NCI-H748 treated with DMSO at 0.1 percent for 48 hours (cell line): ENCODE measurements around the gene SIRT3.
A peak's percentile ranks its signal among the peaks of the same experiment; 100 is the strongest.

ENCODE experiments used
- DNase-seq: peaks from one replicate; lab custom pipeline; 2025; lab: John Stamatoyannopoulos, UW

SIRT3 gene

DNA sequence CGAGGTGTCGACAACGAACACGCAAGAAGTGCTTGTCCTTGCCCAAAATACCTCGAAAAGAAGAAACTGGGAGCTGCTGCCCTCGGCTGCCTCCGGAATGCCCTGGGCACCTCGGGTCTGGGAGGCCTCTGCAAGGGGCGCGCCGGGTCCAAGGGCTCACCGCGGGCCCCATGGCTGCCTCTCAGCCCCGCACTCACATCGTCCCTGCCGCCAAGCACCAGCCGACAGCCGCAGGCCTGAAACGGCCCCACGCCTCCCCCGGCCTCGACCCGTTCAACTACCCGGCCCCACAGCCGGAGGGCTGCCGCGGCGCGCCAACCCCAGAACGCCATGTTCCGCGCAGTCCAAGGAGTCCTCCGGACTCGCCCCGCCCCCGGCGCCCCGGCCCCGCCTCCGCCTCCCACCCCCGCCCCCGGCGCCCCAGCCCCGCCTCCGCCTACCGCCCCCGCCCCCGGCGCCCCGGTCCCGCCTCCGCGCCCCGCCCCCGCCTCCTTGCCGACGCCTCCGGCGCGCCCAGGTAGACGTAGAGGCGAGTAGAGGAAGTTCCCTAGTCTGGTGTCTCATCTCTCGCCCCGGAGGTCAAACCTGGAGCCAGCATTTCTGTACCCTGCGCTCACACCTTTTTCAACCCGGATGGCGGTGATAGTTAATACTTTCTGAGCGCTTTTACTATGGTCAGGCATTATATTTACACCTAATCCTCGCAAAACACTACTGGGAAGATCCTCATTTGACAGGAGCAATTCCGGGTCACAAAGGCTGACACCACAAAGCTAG is at the start of gene SIRT3:
Gene SIRT3 (minus strand): TSS at position 346 of the 777 bp plus-strand sequence. CDS start 14 bp downstream, at position 332.
- DNase-seq, result peak; percentile 46

DNA sequence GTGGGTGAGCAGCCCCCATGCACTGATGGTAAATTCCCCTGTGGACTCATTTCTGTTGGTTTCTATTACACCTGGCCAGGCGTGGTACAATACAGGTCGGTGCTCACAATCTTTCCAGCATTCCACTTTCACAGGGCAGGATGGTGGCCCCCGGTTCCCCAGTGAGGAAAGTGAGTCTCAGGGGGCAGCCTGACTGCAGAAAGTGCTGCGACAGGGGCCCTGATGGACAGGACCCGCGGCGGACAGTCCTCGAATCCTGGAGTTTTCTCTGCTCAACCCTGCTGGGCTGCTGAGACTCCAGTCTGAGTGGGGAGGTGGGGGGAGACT is 49.7 kb upstream of the SIRT3 start:
- DNase-seq, result no peak

GRCh38 chr11:285021-285893 is 49.1 kb upstream of the SIRT3 start:
- DNase-seq, result no peak

- no peak for DNase-seq
These were observed 48.2 kb upstream of the SIRT3 start for GRCh38 chr11:284105-285020.

- no peak for DNase-seq
These were observed 47.4 kb upstream of the SIRT3 start for GRCh38 chr11:283405-284104.

GRCh38 chr11:282630-283360 is 46.7 kb upstream of the SIRT3 start:
- DNase-seq, result no peak

GRCh38 chr11:282171-282570 is 46.0 kb upstream of the SIRT3 start:
- no peak for DNase-seq

- DNase-seq, result no peak
These were observed 45.5 kb upstream of the SIRT3 start for GRCh38 chr11:281486-282161.

DNA sequence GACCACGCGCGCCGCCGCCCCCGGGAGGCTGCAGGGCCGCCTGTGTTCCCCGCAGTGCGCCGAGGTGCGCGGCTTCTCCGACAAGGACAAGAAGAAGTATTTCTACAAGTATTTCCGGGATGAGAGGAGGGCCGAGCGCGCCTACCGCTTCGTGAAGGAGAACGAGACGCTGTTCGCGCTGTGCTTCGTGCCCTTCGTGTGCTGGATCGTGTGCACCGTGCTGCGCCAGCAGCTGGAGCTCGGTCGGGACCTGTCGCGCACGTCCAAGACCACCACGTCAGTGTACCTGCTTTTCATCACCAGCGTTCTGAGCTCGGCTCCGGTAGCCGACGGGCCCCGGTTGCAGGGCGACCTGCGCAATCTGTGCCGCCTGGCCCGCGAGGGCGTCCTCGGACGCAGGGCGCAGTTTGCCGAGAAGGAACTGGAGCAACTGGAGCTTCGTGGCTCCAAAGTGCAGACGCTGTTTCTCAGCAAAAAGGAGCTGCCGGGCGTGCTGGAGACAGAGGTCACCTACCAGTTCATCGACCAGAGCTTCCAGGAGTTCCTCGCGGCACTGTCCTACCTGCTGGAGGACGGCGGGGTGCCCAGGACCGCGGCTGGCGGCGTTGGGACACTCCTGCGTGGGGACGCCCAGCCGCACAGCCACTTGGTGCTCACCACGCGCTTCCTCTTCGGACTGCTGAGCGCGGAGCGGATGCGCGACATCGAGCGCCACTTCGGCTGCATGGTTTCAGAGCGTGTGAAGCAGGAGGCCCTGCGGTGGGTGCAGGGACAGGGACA is 44.8 kb upstream of the SIRT3 start:
- no peak for DNase-seq

- peak; percentile 1 for DNase-seq
These were observed 44.0 kb upstream of the SIRT3 start for GRCh38 chr11:279966-280705.

DNA sequence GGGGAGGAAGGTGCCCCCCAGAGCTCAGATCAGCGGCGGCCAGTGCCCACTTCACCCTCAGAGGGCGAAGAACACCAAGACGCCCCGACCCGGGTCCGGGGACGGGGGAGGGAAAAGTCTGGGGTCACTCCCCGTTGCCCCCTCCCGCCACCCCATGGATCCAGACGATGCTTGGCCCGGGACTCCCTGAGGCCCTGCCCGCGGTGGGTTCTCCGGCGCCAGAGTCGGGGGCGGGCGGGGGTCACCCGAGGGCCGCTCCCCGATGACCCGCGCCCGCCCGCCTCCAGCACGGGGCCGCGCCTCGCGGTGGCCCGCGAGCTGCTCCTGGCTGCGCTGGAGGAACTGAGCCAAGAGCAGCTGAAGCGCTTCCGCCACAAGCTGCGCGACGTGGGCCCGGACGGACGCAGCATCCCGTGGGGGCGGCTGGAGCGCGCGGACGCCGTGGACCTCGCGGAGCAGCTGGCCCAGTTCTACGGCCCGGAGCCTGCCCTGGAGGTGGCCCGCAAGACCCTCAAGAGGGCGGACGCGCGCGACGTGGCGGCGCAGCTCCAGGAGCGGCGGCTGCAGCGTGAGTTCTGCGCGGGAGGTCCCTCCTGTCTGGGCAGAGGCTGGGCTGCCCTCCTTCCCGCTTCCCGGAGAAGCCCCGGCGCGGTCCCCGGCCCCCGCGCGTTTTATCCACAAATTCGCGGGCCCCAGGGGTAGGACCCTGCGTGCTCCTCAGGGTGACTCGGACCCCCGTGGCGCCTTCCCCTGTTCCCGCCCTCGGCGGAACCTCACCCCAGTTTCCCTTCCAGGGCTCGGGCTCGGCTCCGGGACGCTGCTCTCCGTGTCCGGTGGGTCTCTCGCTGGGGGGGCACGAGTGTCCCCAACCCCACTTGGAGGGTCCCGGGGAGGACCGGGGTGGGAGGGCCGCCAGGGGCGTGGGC is 43.2 kb upstream of the SIRT3 start:
- no peak for DNase-seq

DNA sequence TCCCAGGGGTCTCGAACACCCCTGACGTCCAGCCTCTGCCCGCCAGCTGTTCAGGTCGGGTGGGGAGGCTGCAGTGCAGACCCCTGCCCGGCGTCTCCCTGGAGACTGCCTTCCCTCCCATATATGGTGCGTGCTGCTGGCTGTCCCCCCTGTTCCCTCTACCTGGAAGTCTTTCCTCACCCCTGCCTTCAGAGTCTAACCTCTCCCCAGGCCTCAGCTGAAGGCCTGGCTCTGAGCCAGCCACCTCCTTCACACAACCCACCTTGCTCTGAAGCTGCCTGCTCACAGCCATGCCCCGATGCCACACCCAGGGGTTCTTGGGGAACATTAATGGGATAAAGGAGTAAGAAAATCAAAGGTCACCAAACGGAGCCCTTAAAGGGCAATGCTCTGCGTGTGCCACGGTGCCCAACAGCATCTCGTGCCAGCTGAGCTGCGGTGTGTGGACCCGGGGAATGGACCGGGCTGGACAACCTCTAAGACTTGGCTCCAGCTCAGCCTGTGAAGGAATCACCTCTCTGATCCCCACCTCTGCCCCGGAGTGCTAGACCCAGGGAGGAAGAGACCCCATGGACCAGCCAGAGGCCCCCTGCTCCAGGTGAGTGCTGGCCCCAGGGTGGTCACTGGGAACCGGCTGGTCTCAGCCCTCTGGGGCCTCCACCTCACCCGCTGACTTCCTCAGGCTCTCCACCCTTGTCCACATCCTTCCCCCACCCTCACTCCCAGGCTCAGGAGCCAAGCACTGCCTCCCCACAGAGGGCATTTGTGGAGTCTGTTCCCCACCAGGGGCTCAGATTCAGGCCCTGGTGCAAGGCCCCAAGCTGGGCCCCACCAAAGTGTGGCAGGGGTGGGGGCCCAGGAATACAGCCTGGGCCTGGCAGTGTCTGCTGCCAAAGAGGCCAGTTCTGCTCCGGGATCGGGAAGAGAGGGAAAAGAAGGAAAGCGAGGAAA is 42.1 kb upstream of the SIRT3 start, which contains the start of gene NLRP6:
Gene NLRP6 (plus strand): TSS at position 407 of the 951 bp plus-strand sequence. CDS start 163 bp downstream, at position 570.
- no peak for DNase-seq

GRCh38 chr11:276219-276618 is 40.1 kb upstream of the SIRT3 start:
- DNase-seq, result no peak

DNA sequence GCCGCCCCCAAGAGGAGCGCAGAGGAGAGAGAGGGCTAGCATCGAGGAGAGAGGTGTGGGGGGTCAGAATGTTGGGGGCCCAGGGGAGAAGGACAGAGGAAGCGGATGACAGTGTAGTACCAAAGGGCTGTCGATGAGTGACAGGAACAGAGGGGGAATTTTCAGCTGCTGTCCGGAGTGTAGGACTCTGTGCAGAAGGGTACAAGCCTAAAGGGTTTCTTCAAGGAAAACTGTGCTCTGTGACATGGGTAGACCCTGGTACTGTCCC is 36.7 kb upstream of the SIRT3 start:
- no peak for DNase-seq

DNA sequence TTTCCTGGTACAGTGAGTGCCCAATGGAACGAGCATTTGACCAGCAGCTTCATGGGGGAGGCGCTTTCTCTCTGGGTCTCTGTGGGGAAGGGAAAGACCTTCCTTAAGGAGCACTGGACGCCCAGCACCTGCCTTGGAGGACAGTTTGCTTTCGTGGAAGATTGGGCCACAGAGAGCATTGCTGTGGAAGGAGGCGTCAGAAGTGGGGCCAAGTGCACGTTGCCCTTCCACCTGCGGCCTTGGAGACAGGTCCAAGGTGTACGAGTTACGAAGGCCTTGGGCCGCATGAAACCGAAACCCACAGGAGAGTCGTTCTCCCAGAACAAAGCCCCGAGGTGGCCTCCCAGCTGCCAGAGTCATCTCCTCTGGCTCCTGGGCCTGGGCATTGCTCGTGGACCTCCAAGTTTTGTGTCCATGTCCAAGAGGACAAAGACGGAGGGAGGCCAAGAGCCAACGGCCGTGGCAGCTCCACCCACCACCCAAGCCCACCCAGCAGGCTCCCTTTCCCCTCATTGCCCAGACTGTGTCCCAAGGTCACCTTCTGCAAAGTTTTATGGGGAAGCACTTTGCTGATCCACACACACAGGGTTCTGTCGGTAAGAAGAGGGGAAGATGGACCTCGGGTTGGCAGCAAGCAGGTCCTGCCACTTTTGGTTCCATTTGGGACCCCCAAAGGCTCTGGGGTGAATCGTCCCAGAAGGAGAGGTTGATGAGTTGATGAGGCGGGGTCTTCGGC is 36.2 kb upstream of the SIRT3 start:
- no peak for DNase-seq

DNA sequence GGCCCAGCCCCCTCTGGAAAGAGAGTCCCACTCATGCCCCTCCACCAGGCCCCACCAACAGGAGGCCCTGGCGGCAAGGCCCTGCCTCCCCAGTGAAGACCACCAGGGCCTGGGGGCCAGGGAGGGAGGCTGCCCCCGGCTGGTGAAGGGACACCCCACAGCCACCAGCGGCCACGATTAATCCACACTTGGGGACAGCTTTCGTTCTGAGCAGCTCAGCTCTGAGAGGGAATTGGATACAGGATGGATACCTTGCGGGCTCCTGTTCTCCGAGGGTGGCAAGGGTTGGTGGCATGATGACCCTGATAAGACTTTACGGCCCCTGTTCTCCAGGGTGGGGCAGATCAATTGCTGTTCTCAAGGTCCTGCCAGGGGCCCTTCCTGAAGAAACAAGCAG is 35.2 kb upstream of the SIRT3 start:
- DNase-seq, result no peak
